Vagina (tissue), 2 donors: Measurements from ENCODE around the gene WDR48. TPM values are rescaled to one million over a fixed set of nuclear protein-coding genes. Genes with fewer than 3 reads are reported as not detected.

Experiments
- DNase-seq, 2 donors: peaks; one replicate each; pipeline ENCODE4 v3.0.0-alpha.2; 2017; ENCODE audit errors: extremely low spot score in 2 of 2
- H3K27ac ChIP-seq: fragments of 200-600 bp; sonication (generic); one replicate; pipeline ENCODE4 v1.5.1; 2019
- H3K27me3 ChIP-seq: fragments of 200-600 bp; sonication (generic); one replicate; pipeline ENCODE4 v1.5.1; 2019
- H3K36me3 ChIP-seq, 2 donors: fragments of 200-600 bp; sonication (generic); one replicate each; pipeline ENCODE4 v1.5.1; 2017 to 2019
- H3K4me1 ChIP-seq: fragments of 200-600 bp; sonication (generic); one replicate; pipeline ENCODE4 v1.5.1; 2019
- H3K4me3 ChIP-seq, 2 donors: fragments of 200-600 bp; sonication (generic); 1 replicate in 1 of 2; 2 replicates in 1 of 2; pipeline ENCODE4 v1.5.1; 2016 to 2019
- H3K9me3 ChIP-seq: fragments of 200-600 bp; sonication (generic); one replicate; pipeline ENCODE4 v1.5.1; 2019
- CTCF ChIP-seq, 3 experiments: fragments of 450-650 bp in 2 of 3; fragments of 200-600 bp in 1 of 3; sonication (generic) in 1 of 3; IDR thresholded peaks; one replicate each; pipeline ENCODE4 v1.5.1; 2017 to 2019; ENCODE audit warnings: antibody characterized with exemption in 3 of 3, mild to moderate bottlenecking in 2 of 3, moderate library complexity in 2 of 3
- POLR2A ChIP-seq, 2 donors: fragments of 450-650 bp; IDR thresholded peaks; one replicate each; pipeline ENCODE4 v1.6.1; 2017; ENCODE audit warnings: antibody characterized with exemption in 2 of 2, mild to moderate bottlenecking in 2 of 2, moderate library complexity in 2 of 2
- POLR2AphosphoS5 ChIP-seq, 2 donors: sonication (generic); formaldehyde crosslinking; IDR thresholded peaks; one replicate each; pipeline ENCODE4 v1.9.0; 2017; ENCODE audit warnings: antibody characterized with exemption in 2 of 2, mild to moderate bottlenecking in 2 of 2, low read depth in 1 of 2; ENCODE audit not compliant: insufficient read depth in 1 of 2
- intact Hi-C: fragments of 100-400 bp; cut with DNase I; formaldehyde crosslinking; loops from one replicate; pipeline ENCODE4 v1.15.1; 2023
- total RNA-seq: library from RNA; depleted of rRNA; stranded (reverse); fragments of >200 nt; gene quantifications from one replicate; pipeline ENCODE4 v1.2.3, GENCODE V29; 2016

The WDR48 gene
- total RNA-seq, 1 donor from 2014 or later: 43.7 TPM

- no peak for DNase-seq
- Histone ChIP-seq H3K27ac (no peak overlapping the region), H3K27me3 (no peaks in the 10 kb centered on the region), H3K36me3 (peaks cover 0 to 82% of the 10 kb centered on the region in 2 donors), H3K9me3 (no peaks in the 10 kb centered on the region), H3K4me3 (no peak overlapping the region), H3K4me1 (no peaks in the 10 kb centered on the region)
- intact Hi-C loops: no loop called here
- no peak for TF ChIP-seq CTCF (IDR thresholded peaks at IDR 0.05)
- TF ChIP-seq POLR2AphosphoS5 (IDR thresholded peaks at IDR 0.05; ENCODE audit: insufficient read depth in 1 of 2, low read depth in 1 of 2): no peak
- no peak for TF ChIP-seq POLR2A (IDR thresholded peaks at IDR 0.05)
Measured at GRCh38 chr3:39095778-39096177, 44.0 kb downstream of the WDR48 start.

- Histone ChIP-seq H3K4me1 (peaks cover 7% of the 10 kb centered on the region), H3K27ac (no peak overlapping the region), H3K27me3 (no peaks in the 10 kb centered on the region), H3K4me3 (no peak overlapping the region), H3K9me3 (no peaks in the 10 kb centered on the region), H3K36me3 (peaks cover 0 to 81% of the 10 kb centered on the region in 2 donors)
- TF ChIP-seq POLR2A (IDR thresholded peaks at IDR 0.05) (no peak), POLR2AphosphoS5 (IDR thresholded peaks at IDR 0.05; ENCODE audit: insufficient read depth in 1 of 2, low read depth in 1 of 2) (no peak), CTCF (IDR thresholded peaks at IDR 0.05) (no peak)
- intact Hi-C loops: no loop called here
- no peak for DNase-seq
Measured at GRCh38 chr3:39096775-39097174, 45.0 kb downstream of the WDR48 start.

- intact Hi-C loops: no loop called here
- Histone ChIP-seq H3K4me1 (peaks cover 14% of the 10 kb centered on the region), H3K27ac (no peak overlapping the region), H3K36me3 (peaks cover 0 to 71% of the 10 kb centered on the region in 2 donors), H3K9me3 (no peaks in the 10 kb centered on the region), H3K4me3 (no peak overlapping the region), H3K27me3 (no peaks in the 10 kb centered on the region)
- TF ChIP-seq POLR2A (IDR thresholded peaks at IDR 0.05): no peak
- TF ChIP-seq CTCF (IDR thresholded peaks at IDR 0.05): no peak
- no peak for TF ChIP-seq POLR2AphosphoS5 (IDR thresholded peaks at IDR 0.05; ENCODE audit: insufficient read depth in 1 of 2, low read depth in 1 of 2)
- peak in 1 of 2 donors; percentile 77 for DNase-seq
Measured at GRCh38 chr3:39097716-39098472, 46.1 kb downstream of the WDR48 start.

GRCh38 chr3:39098473-39099000 lies 46.7 kb downstream of the WDR48 start:
- intact Hi-C loops: no loop called here
- TF ChIP-seq CTCF (IDR thresholded peaks at IDR 0.05): no peak
- no peak for TF ChIP-seq POLR2AphosphoS5 (IDR thresholded peaks at IDR 0.05; ENCODE audit: insufficient read depth in 1 of 2, low read depth in 1 of 2)
- TF ChIP-seq POLR2A (IDR thresholded peaks at IDR 0.05): no peak

GRCh38 chr3:39099242-39099641 lies 47.4 kb downstream of the WDR48 start:
- no peak overlapping the region for H3K27ac ChIP-seq
- no peaks in the 10 kb centered on the region for H3K9me3 ChIP-seq
- H3K36me3 ChIP-seq: peaks cover 0 to 61% of the 10 kb centered on the region in 2 donors
- H3K4me3 ChIP-seq: no peak overlapping the region
- DNase-seq: peak in 1 of 2 donors; percentile 64
- no peaks in the 10 kb centered on the region for H3K27me3 ChIP-seq
- intact Hi-C loops: no loop called here
- no peak for TF ChIP-seq CTCF (IDR thresholded peaks at IDR 0.05)
- no peak for TF ChIP-seq POLR2AphosphoS5 (IDR thresholded peaks at IDR 0.05; ENCODE audit: insufficient read depth in 1 of 2, low read depth in 1 of 2)
- TF ChIP-seq POLR2A (IDR thresholded peaks at IDR 0.05): no peak
- H3K4me1 ChIP-seq: peaks cover 28% of the 10 kb centered on the region

More at GRCh38 chr3:39098473-39099000, 46.7 kb downstream of the WDR48 start:
- Histone ChIP-seq H3K36me3 (peaks cover 0 to 66% of the 10 kb centered on the region in 2 donors), H3K4me1 (peaks cover 21% of the 10 kb centered on the region), H3K4me3 (no peak overlapping the region), H3K27ac (no peak overlapping the region), H3K9me3 (no peaks in the 10 kb centered on the region), H3K27me3 (no peaks in the 10 kb centered on the region)
- peak in 1 of 2 donors; percentile 80 for DNase-seq
